GM12874 (cell line): Measurements from ENCODE around the gene ENO2.

Source experiments
- CTCF ChIP-seq: IDR thresholded peaks from 2 replicates; pipeline ENCODE4 v1.5.1; 2011; ENCODE audit warnings: low read depth, mild to moderate bottlenecking, control low read depth, low read length, moderate library complexity; ENCODE audit not compliant: insufficient read depth

Gene ENO2

DNA sequence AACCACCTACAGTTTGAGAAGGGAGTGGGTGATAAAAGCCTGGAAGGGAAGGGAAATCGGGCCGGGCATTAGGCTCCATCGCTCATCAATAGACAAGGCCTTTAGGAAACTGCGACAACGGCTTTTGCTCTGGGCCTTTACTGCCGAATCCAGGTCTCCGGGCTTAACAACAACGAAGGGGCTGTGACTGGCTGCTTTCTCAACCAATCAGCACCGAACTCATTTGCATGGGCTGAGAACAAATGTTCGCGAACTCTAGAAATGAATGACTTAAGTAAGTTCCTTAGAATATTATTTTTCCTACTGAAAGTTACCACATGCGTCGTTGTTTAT is 29.0 kb downstream of the ENO2 start:
- no peak for TF ChIP-seq CTCF

GRCh38 chr12:6943722-6944380 is 29.5 kb downstream of the ENO2 start, which contains the start of the genes C12orf57 and RNU7-1:
Gene C12orf57, plus strand, starts transcription at chr12:6944022. Its CDS starts 100 bp downstream, at chr12:6944122.
Gene RNU7-1, plus strand, starts transcription at chr12:6943816.
- TF ChIP-seq CTCF = no peak

DNA sequence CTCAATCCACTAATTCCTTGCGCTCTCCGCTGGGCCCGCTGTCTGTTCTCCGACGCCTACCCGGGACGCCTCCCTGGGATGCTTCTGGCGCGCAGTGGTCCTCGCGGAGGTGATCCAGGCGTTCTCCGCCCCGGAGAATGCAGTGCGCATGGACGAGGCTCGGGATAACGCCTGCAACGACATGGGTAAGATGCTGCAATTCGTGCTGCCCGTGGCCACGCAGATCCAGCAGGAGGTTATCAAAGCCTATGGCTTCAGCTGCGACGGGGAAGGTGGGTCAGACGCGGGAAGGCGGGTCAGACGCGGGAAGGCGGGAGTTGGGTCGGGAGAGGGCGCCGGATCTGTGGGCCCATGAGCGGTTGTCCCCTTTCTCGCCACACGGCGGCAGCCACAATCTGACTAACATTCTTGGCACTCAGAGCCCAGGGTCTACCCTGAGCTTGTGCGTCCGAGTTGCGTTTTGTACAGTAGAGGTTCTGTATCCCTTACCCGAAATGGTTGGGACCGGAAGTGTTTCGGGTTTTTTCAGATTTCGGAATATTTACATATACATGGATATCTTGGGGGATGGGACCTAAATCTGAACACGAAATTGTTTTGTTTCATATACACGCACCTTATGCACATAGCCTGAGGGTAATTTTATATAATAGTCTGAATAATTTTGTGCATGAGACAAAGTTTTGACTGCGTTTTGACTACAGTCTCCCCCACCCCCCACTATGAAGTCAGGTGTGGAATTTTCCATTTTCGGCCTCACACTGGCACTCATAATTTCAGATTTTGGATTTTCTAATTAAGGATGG is 30.2 kb downstream of the ENO2 start:
- peak; percentile 92 for TF ChIP-seq CTCF

GRCh38 chr12:6945613-6946012 is 31.2 kb downstream of the ENO2 start:
- no peak for TF ChIP-seq CTCF

- no peak for TF ChIP-seq CTCF
These were observed 31.9 kb downstream of the ENO2 start for GRCh38 chr12:6946033-6946919.

DNA sequence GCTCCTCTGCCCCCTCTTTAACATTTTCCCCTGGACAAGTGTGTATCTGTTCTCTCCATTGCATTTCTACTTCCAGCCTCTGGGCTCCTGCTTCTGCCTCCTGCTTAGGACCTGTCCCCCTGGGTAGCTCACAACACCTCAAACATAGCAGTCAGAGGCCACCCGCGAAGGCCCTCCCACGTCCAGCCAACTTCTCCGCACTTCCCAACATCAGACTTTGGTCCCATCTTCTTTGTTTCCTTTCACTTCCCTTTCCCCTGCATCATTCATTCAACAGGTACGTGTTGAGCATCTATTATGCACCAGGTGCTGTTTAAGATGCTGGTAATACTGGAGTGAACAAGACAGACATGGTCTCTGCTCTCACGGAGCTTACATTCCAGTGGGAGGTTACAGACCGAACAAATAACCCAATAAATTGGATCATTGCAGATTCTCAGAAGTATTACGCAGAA is 32.6 kb downstream of the ENO2 start:
- TF ChIP-seq CTCF = no peak

- TF ChIP-seq CTCF = no peak
These were observed 33.2 kb downstream of the ENO2 start for GRCh38 chr12:6947615-6948014.
